Measurements from ENCODE around the gene BMAL1.

DNA sequence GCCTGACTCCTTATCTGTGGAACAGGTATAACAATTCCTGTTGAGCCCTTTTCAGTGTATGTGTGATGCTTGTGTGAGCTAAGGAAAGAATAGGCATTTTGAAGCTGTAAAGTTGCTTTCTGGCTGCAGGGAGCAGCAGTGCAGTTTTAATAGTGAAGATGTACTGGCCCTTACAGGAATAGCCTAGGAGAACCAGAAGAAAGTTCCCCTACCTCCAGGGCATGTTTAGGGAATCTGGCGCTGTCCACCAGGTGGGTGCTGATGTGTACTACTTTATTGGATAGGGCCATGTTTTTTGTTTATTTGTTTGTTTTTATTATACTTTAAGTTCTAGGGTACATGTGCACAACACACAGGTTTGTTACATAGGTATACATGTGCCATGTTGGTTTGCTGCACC lies 11.5 kb downstream of the BMAL1 start:
- TF ChIP-seq EZH2 (IDR thresholded peaks at IDR 0.05) (no peak), POLR2AphosphoS5 (IDR thresholded peaks at IDR 0.05; ENCODE audit: borderline replicate concordance, low read depth, low read length) (no peak), FOXP2 (optimal IDR thresholded peaks at IDR 0.05; ENCODE audit: control extremely low read depth, extremely low read length, insufficient read depth) (no peak)
